WTC11 (cell line): ENCODE measurements around the gene SENP3. TPM values are rescaled to one million over a fixed set of nuclear protein-coding genes. Genes with fewer than 3 reads are reported as not detected.

Experiments
- ATAC-seq: fragments of 200-7000 bp; cut with Tn5 transposase; 2 replicates; pipeline ENCODE4 v1.10.0; 2021; ENCODE audit warnings: mild to moderate bottlenecking, moderate library complexity
- CTCF ChIA-PET: fragments of 300-600 bp; sonication (Branson Sonifier 250); formaldehyde crosslinking; loops from one replicate; lab custom pipeline; 2021; ENCODE audit warnings: antibody characterized with exemption; lab: Charles Lee
- POLR2A ChIA-PET: fragments of 350-600 bp; sonication (Branson Sonifier 250); formaldehyde crosslinking; loops from one replicate; lab custom pipeline; 2021; ENCODE audit warnings: antibody characterized with exemption; lab: Charles Lee
- DNase-seq: peaks from one replicate; pipeline ENCODE4 v3.0.0; 2021; ENCODE audit warnings: low spot score
- H3K27ac Mint-ChIP-seq: 2 replicates; pipeline ENCODE4 v1.8.0; 2021; ENCODE audit warnings: mixed read lengths
- H3K27me3 Mint-ChIP-seq: 2 replicates; pipeline ENCODE4 v1.8.0; 2021; ENCODE audit warnings: low read depth, mild to moderate bottlenecking, moderate library complexity, mixed read lengths
- H3K36me3 Mint-ChIP-seq: 2 replicates; pipeline ENCODE4 v1.8.0; 2021; ENCODE audit warnings: mixed read lengths
- H3K4me1 Mint-ChIP-seq: 2 replicates; pipeline ENCODE4 v1.8.0; 2022; ENCODE audit warnings: mixed read lengths
- H3K4me3 Mint-ChIP-seq: 2 replicates; pipeline ENCODE4 v1.8.0; 2021; ENCODE audit warnings: mild to moderate bottlenecking, moderate library complexity, mixed read lengths
- H3K9me3 Mint-ChIP-seq: 2 replicates; pipeline ENCODE4 v1.8.0; 2021; ENCODE audit warnings: mixed read lengths
- CREM ChIP-seq: sonication (generic); formaldehyde crosslinking; IDR thresholded peaks from 2 replicates; pipeline ENCODE4 v1.8.1; 2022; ENCODE audit warnings: mild to moderate bottlenecking, missing genetic modification reagents, moderate library complexity
- ETV6 ChIP-seq: sonication (generic); formaldehyde crosslinking; IDR thresholded peaks from 2 replicates; pipeline ENCODE4 v1.8.1; 2022; ENCODE audit warnings: mild to moderate bottlenecking, missing genetic modification reagents
- FOXP1 ChIP-seq: sonication (generic); formaldehyde crosslinking; IDR thresholded peaks from 2 replicates; pipeline ENCODE4 v1.8.0; 2022; ENCODE audit warnings: missing genetic modification reagents, mild to moderate bottlenecking, moderate library complexity, borderline replicate concordance
- GABPB1 ChIP-seq: sonication (generic); formaldehyde crosslinking; IDR thresholded peaks from 2 replicates; pipeline ENCODE4 v1.8.1; 2023; ENCODE audit warnings: mild to moderate bottlenecking, missing genetic modification reagents
- GRHL2 ChIP-seq: fragments of 250-450 bp; sonication (Bioruptor Pico); IDR thresholded peaks from 2 replicates; pipeline ENCODE4 v1.8.0; 2022; ENCODE audit warnings: mild to moderate bottlenecking, moderate library complexity; ENCODE audit not compliant: insufficient replicate concordance, severe bottlenecking
- JAZF1 ChIP-seq: fragments of 250-450 bp; sonication (Bioruptor Pico); IDR thresholded peaks from 2 replicates; pipeline ENCODE4 v1.9.0; 2021; ENCODE audit warnings: moderate library complexity, mild to moderate bottlenecking, inconsistent platforms
- KAT7 ChIP-seq: sonication (generic); formaldehyde crosslinking; IDR thresholded peaks from 2 replicates; pipeline ENCODE4 v1.8.1; 2023; ENCODE audit warnings: missing genetic modification reagents, mild to moderate bottlenecking, borderline replicate concordance
- NFE2L1 ChIP-seq: sonication (generic); formaldehyde crosslinking; IDR thresholded peaks from 2 replicates; pipeline ENCODE4 v1.8.1; 2023; ENCODE audit warnings: missing genetic modification reagents
- OVOL2 ChIP-seq: fragments of 250-450 bp; sonication (Bioruptor Pico); IDR thresholded peaks from 2 replicates; pipeline ENCODE4 v1.9.0; 2021; ENCODE audit warnings: mild to moderate bottlenecking, borderline replicate concordance
- SMAD4 ChIP-seq: sonication (generic); formaldehyde crosslinking; IDR thresholded peaks from 2 replicates; pipeline ENCODE4 v1.8.0; 2022; ENCODE audit warnings: mild to moderate bottlenecking, missing genetic modification reagents
- SP1 ChIP-seq: sonication (generic); formaldehyde crosslinking; conservative IDR thresholded peaks from 2 replicates; pipeline ENCODE4 v1.8.1; 2022; ENCODE audit warnings: missing genetic modification reagents
- TEAD1 ChIP-seq: sonication (generic); formaldehyde crosslinking; IDR thresholded peaks from 2 replicates; pipeline ENCODE4 v1.8.0; 2022; ENCODE audit warnings: mild to moderate bottlenecking, missing genetic modification reagents
- USF1 ChIP-seq: sonication (generic); formaldehyde crosslinking; IDR thresholded peaks from 2 replicates; pipeline ENCODE4 v1.8.0; 2022; ENCODE audit warnings: mild to moderate bottlenecking, missing genetic modification reagents
- ZNF121 ChIP-seq: sonication (generic); formaldehyde crosslinking; IDR thresholded peaks from 2 replicates; pipeline ENCODE4 v1.8.0; 2023; ENCODE audit warnings: missing genetic modification reagents
- ZNF232 ChIP-seq: sonication (generic); formaldehyde crosslinking; IDR thresholded peaks from 2 replicates; pipeline ENCODE4 v1.8.0; 2022; ENCODE audit warnings: mild to moderate bottlenecking, missing genetic modification reagents
- ZNF263 ChIP-seq: sonication (generic); formaldehyde crosslinking; IDR thresholded peaks from 2 replicates; pipeline ENCODE4 v1.8.1; 2022; ENCODE audit warnings: low read depth, mild to moderate bottlenecking, moderate library complexity, missing genetic modification reagents
- ZNF396 ChIP-seq: fragments of 250-450 bp; sonication (Bioruptor Pico); IDR thresholded peaks from 2 replicates; pipeline ENCODE4 v1.8.0; 2021; ENCODE audit warnings: mild to moderate bottlenecking, moderate library complexity, borderline replicate concordance
- ZNF416 ChIP-seq: fragments of 250-450 bp; sonication (Bioruptor Pico); IDR thresholded peaks from 2 replicates; pipeline ENCODE4 v1.9.0; 2021; ENCODE audit warnings: mild to moderate bottlenecking, inconsistent platforms
- total RNA-seq: library from RNA; stranded (reverse); gene quantifications from 3 replicates; pipeline ENCODE4 v1.2.3, GENCODE V29; 2021
- TF ChIP-seq, protein P1 (sequence below): sonication (generic); formaldehyde crosslinking; IDR thresholded peaks from 2 replicates; pipeline ENCODE4 v1.8.0; 2023; ENCODE audit warnings: missing genetic modification reagents, mild to moderate bottlenecking, borderline replicate concordance
- TF ChIP-seq, protein P2 (sequence below): fragments of 250-450 bp; sonication (Bioruptor Pico); conservative IDR thresholded peaks from 2 replicates; pipeline ENCODE4 v1.9.0; 2021; ENCODE audit warnings: mild to moderate bottlenecking
- TF ChIP-seq, protein P3 (sequence below): sonication (generic); formaldehyde crosslinking; IDR thresholded peaks from 2 replicates; pipeline ENCODE4 v1.8.0; 2023; ENCODE audit warnings: mild to moderate bottlenecking, missing genetic modification reagents
- TF ChIP-seq, protein P4 (sequence below): sonication (generic); formaldehyde crosslinking; IDR thresholded peaks from 2 replicates; pipeline ENCODE4 v1.8.0; 2022; ENCODE audit warnings: missing genetic modification reagents

SENP3 gene
- total RNA-seq, 1 experiment from 2014 or later: 85.4 TPM

- TF ChIP-seq, protein P1, sequence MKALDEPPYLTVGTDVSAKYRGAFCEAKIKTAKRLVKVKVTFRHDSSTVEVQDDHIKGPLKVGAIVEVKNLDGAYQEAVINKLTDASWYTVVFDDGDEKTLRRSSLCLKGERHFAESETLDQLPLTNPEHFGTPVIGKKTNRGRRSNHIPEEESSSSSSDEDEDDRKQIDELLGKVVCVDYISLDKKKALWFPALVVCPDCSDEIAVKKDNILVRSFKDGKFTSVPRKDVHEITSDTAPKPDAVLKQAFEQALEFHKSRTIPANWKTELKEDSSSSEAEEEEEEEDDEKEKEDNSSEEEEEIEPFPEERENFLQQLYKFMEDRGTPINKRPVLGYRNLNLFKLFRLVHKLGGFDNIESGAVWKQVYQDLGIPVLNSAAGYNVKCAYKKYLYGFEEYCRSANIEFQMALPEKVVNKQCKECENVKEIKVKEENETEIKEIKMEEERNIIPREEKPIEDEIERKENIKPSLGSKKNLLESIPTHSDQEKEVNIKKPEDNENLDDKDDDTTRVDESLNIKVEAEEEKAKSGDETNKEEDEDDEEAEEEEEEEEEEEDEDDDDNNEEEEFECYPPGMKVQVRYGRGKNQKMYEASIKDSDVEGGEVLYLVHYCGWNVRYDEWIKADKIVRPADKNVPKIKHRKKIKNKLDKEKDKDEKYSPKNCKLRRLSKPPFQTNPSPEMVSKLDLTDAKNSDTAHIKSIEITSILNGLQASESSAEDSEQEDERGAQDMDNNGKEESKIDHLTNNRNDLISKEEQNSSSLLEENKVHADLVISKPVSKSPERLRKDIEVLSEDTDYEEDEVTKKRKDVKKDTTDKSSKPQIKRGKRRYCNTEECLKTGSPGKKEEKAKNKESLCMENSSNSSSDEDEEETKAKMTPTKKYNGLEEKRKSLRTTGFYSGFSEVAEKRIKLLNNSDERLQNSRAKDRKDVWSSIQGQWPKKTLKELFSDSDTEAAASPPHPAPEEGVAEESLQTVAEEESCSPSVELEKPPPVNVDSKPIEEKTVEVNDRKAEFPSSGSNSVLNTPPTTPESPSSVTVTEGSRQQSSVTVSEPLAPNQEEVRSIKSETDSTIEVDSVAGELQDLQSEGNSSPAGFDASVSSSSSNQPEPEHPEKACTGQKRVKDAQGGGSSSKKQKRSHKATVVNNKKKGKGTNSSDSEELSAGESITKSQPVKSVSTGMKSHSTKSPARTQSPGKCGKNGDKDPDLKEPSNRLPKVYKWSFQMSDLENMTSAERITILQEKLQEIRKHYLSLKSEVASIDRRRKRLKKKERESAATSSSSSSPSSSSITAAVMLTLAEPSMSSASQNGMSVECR (CRISPR knock-in tag): peak; percentile 91; the same call in 1 of the 2 replicates
- no peak for TF ChIP-seq SMAD4
Measured at GRCh38 chr17:7572338-7572587, 10.5 kb downstream of the SENP3 start (continued).

DNA sequence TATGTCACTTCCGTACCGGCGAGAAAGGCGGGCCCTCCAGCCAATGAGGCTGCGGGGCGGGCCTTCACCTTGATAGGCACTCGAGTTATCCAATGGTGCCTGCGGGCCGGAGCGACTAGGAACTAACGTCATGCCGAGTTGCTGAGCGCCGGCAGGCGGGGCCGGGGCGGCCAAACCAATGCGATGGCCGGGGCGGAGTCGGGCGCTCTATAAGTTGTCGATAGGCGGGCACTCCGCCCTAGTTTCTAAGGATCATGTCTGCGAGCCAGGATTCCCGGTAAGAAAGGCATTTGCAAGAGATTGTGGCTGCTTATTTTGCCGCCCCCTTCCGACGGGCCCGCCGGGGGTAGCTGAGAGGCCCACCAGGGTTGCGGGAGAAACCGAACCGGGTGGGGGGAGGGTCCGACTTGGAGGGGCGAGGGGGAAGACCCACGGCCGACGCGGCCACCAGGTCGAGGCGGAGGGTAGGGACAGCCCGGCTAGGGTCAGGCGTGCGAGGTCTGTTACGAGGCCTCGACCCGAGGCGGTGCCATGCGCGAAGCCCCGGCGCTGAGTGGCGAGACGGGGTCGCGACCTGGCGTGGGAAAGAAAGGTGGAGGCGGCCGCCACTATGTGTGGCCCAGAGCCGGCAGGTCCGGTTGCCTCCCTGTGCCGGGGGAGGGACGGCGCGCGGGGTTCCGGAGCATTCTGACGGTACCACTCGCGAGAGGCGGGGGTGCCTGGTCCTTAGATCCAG lies 11.0 kb downstream of the SENP3 start:
- H3K4me3 Mint-ChIP-seq: peak overlapping the region; percentile 93
- peaks cover 71% of the 10 kb centered on the region for H3K36me3 Mint-ChIP-seq
- CTCF ChIA-PET: interaction anchor here (1.2 to 3.4 kb wide), 4 partner anchors 12 to 17 kb away, joined by 5 to 22 read pairs (median 8); partner anchors contain the start of gene SOX15
- POLR2A ChIA-PET: interaction anchor here (0.6 to 3.5 kb wide), 6 partner anchors 11 to 169 kb away, joined by 3 to 22 read pairs (median 4); partner anchors contain the start of genes MPDU1, SOX15, TMEM256 and TNFSF13
- peak overlapping the region; percentile 100 for H3K27ac Mint-ChIP-seq
- ATAC-seq (no peak; the same call in 1 of the 2 replicates), DNase-seq (peak; percentile 100)
- H3K27me3 Mint-ChIP-seq: no peaks in the 10 kb centered on the region
- no peaks in the 10 kb centered on the region for H3K9me3 Mint-ChIP-seq
- H3K4me1 Mint-ChIP-seq: peaks cover 46% of the 10 kb centered on the region
- TF ChIP-seq, protein P2, sequence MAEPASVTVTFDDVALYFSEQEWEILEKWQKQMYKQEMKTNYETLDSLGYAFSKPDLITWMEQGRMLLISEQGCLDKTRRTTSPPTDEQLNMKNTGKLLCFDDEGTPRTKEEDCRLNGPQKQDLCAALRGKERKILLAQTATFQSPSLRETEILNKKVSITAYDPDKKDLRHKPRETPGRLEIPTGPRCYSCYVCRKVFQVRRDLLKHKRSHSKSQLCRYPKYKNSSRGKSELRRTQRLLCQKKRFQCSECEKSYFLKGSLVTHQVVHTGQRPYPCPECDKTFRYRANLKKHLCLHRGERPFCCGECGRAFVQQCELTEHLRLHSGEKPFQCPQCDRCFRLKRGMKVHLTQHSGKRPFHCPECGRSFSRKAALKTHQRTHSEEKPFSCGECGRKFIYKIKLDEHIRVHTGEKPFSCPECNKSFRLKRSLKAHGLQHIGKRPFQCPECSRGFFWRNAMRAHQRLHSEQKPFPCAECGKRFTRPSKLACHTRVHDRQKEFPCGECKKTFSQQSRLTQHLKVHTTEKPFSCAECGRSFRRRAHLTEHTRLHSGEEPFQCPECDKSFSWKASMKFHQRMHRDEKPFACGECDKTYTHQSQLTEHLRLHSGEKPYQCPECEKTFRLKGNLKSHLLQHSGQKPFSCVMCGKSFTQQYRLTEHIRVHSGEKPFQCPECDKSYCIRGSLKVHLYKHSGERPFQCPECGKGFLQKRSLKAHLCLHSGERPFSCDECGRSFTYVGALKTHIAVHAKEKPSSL (CRISPR knock-in tag): peak; percentile 86; the same call in 1 of the 2 replicates
- TF ChIP-seq, protein P3, sequence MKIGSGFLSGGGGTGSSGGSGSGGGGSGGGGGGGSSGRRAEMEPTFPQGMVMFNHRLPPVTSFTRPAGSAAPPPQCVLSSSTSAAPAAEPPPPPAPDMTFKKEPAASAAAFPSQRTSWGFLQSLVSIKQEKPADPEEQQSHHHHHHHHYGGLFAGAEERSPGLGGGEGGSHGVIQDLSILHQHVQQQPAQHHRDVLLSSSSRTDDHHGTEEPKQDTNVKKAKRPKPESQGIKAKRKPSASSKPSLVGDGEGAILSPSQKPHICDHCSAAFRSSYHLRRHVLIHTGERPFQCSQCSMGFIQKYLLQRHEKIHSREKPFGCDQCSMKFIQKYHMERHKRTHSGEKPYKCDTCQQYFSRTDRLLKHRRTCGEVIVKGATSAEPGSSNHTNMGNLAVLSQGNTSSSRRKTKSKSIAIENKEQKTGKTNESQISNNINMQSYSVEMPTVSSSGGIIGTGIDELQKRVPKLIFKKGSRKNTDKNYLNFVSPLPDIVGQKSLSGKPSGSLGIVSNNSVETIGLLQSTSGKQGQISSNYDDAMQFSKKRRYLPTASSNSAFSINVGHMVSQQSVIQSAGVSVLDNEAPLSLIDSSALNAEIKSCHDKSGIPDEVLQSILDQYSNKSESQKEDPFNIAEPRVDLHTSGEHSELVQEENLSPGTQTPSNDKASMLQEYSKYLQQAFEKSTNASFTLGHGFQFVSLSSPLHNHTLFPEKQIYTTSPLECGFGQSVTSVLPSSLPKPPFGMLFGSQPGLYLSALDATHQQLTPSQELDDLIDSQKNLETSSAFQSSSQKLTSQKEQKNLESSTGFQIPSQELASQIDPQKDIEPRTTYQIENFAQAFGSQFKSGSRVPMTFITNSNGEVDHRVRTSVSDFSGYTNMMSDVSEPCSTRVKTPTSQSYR (CRISPR knock-in tag): no peak; the same call in 1 of the 2 replicates
- peak; percentile 66 for TF ChIP-seq ETV6
- TF ChIP-seq USF1 (CRISPR knock-in tag): no peak
- TF ChIP-seq KAT7: 0 out of 2 replicates have a peak, but pooled peaks have one; percentile 26
- TF ChIP-seq ZNF263 (CRISPR knock-in tag): no peak
- peak; percentile 42 for TF ChIP-seq FOXP1 (CRISPR knock-in tag)
- TF ChIP-seq ZNF232: peak; percentile 30; the same call in 1 of the 2 replicates
- TF ChIP-seq, protein P4, sequence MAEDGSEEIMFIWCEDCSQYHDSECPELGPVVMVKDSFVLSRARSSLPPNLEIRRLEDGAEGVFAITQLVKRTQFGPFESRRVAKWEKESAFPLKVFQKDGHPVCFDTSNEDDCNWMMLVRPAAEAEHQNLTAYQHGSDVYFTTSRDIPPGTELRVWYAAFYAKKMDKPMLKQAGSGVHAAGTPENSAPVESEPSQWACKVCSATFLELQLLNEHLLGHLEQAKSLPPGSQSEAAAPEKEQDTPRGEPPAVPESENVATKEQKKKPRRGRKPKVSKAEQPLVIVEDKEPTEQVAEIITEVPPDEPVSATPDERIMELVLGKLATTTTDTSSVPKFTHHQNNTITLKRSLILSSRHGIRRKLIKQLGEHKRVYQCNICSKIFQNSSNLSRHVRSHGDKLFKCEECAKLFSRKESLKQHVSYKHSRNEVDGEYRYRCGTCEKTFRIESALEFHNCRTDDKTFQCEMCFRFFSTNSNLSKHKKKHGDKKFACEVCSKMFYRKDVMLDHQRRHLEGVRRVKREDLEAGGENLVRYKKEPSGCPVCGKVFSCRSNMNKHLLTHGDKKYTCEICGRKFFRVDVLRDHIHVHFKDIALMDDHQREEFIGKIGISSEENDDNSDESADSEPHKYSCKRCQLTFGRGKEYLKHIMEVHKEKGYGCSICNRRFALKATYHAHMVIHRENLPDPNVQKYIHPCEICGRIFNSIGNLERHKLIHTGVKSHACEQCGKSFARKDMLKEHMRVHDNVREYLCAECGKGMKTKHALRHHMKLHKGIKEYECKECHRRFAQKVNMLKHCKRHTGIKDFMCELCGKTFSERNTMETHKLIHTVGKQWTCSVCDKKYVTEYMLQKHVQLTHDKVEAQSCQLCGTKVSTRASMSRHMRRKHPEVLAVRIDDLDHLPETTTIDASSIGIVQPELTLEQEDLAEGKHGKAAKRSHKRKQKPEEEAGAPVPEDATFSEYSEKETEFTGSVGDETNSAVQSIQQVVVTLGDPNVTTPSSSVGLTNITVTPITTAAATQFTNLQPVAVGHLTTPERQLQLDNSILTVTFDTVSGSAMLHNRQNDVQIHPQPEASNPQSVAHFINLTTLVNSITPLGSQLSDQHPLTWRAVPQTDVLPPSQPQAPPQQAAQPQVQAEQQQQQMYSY (CRISPR knock-in tag): no peak
- peak; percentile 97; the same call in 1 of the 2 replicates for TF ChIP-seq ZNF416 (CRISPR knock-in tag)
- no peak for TF ChIP-seq JAZF1 (CRISPR knock-in tag)
- TF ChIP-seq NFE2L1 (CRISPR knock-in tag): peak; percentile 32; the same call in 1 of the 2 replicates
- TF ChIP-seq ZNF396 (CRISPR knock-in tag): no peak
- TF ChIP-seq SP1: peak; percentile 97
- TF ChIP-seq ZNF121: no peak
- TF ChIP-seq GABPB1: peak; percentile 89; the same call in 1 of the 2 replicates
- peak; percentile 95 for TF ChIP-seq CREM (CRISPR knock-in tag)
- no peak for TF ChIP-seq SMAD4
- peak; percentile 69; the same call in 1 of the 2 replicates for TF ChIP-seq TEAD1 (CRISPR knock-in tag)
- no peak for TF ChIP-seq GRHL2 (CRISPR knock-in tag)
- TF ChIP-seq OVOL2 (CRISPR knock-in tag): no peak
